IMR-90 (cell line): ENCODE results near the gene ASTN2.

Experiments
- BHLHE40 ChIP-seq: fragments of 150-350 bp; IDR thresholded peaks from 2 replicates; pipeline ENCODE4 v1.6.1; 2016; ENCODE audit warnings: mild to moderate bottlenecking, low read depth, low read length
- CEBPB ChIP-seq: IDR thresholded peaks from 2 replicates; pipeline ENCODE4 v1.6.1; 2012; ENCODE audit warnings: low read depth, low read length, improper control_type of control experiment
- MAFK ChIP-seq: IDR thresholded peaks from 2 replicates; pipeline ENCODE4 v1.6.1; 2012; ENCODE audit warnings: low read depth, low read length, improper control_type of control experiment
- POLR2A ChIP-seq: IDR thresholded peaks from 2 replicates; pipeline ENCODE4 v1.6.1; 2012; ENCODE audit warnings: mild to moderate bottlenecking, low read depth, low read length
- RAD21 ChIP-seq: IDR thresholded peaks from 2 replicates; pipeline ENCODE4 v1.6.1; 2012; ENCODE audit warnings: low read length, improper control_type of control experiment
- SMC3 ChIP-seq: fragments of 150-350 bp; IDR thresholded peaks from 2 replicates; pipeline ENCODE4 v1.6.1; 2016; ENCODE audit warnings: low read depth, mild to moderate bottlenecking, antibody characterized with exemption, low read length, moderate library complexity
- TF ChIP-seq, protein P1 (sequence below): conservative IDR thresholded peaks from 2 replicates; pipeline ENCODE4 v1.5.1; 2012; ENCODE audit warnings: mild to moderate bottlenecking, low read depth, low read length, improper control_type of control experiment
- TF ChIP-seq, protein P2 (sequence below): fragments of 150-350 bp; IDR thresholded peaks from 2 replicates; pipeline ENCODE4 v1.6.1; 2016; ENCODE audit warnings: low read depth, mild to moderate bottlenecking, low read length, moderate library complexity, borderline replicate concordance

DNA sequence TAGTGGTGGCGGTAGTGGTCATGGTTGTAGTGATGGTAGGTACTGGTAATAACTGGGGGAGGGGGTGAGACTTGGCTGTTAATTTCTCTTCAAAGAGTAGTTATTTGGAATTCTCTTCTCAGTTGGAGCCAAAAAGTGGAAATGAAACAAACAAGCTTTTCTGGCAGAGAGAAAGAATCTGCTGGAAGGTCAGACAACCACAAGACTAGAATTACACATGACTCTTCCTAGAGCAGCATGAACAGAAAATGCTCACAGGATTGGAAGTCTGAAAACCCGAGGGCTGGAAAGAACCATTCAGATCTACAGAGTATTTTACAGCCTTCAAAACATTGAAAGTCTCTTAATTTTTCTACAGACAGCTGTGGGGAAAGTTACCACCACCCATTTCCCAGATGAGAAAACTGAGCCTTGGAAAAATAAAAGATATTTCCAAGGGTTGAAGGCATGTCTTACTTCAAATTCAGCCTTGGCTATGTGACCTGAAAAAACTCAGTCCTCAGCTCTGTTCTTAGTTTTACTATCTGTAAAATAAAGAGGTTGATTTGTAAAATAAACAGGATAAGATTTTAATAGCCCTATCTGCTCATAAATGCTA, 770.7 kb downstream of the ASTN2 start:
- TF ChIP-seq, protein P1, sequence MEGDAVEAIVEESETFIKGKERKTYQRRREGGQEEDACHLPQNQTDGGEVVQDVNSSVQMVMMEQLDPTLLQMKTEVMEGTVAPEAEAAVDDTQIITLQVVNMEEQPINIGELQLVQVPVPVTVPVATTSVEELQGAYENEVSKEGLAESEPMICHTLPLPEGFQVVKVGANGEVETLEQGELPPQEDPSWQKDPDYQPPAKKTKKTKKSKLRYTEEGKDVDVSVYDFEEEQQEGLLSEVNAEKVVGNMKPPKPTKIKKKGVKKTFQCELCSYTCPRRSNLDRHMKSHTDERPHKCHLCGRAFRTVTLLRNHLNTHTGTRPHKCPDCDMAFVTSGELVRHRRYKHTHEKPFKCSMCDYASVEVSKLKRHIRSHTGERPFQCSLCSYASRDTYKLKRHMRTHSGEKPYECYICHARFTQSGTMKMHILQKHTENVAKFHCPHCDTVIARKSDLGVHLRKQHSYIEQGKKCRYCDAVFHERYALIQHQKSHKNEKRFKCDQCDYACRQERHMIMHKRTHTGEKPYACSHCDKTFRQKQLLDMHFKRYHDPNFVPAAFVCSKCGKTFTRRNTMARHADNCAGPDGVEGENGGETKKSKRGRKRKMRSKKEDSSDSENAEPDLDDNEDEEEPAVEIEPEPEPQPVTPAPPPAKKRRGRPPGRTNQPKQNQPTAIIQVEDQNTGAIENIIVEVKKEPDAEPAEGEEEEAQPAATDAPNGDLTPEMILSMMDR: no peak
- TF ChIP-seq CEBPB: no peak
- TF ChIP-seq POLR2A: no peak
- TF ChIP-seq BHLHE40: no peak
- TF ChIP-seq, protein P2, sequence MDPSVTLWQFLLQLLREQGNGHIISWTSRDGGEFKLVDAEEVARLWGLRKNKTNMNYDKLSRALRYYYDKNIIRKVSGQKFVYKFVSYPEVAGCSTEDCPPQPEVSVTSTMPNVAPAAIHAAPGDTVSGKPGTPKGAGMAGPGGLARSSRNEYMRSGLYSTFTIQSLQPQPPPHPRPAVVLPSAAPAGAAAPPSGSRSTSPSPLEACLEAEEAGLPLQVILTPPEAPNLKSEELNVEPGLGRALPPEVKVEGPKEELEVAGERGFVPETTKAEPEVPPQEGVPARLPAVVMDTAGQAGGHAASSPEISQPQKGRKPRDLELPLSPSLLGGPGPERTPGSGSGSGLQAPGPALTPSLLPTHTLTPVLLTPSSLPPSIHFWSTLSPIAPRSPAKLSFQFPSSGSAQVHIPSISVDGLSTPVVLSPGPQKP: no peak
- no peak for TF ChIP-seq MAFK
- TF ChIP-seq SMC3: no peak
- TF ChIP-seq RAD21: no peak
